ENCODE results near the gene PEBP1.

The PEBP1 gene

DNA sequence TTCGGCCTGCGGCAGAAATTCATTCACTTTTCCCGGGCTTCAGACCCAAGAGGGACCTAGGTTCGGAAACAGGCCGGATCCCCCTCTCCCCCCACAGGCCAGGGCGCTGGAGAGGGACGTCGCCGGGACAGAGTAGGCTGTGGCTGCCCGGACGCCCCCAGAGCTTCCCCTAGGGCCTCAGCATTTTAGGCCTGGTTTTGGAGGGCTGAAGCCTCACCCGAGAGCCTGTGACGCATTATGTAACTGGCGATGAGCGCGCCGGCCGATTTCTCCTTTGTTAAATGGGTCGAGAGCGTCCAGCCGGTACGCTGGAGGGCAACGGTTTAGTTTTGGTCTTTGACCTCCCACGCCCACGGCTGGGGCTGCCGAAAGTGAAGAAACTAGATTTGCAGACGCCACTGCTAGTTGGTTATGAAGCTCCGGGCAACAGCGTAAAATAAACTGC is 657 bp downstream of the PEBP1 start:
- DNase-seq, result peak; percentile 61

DNA sequence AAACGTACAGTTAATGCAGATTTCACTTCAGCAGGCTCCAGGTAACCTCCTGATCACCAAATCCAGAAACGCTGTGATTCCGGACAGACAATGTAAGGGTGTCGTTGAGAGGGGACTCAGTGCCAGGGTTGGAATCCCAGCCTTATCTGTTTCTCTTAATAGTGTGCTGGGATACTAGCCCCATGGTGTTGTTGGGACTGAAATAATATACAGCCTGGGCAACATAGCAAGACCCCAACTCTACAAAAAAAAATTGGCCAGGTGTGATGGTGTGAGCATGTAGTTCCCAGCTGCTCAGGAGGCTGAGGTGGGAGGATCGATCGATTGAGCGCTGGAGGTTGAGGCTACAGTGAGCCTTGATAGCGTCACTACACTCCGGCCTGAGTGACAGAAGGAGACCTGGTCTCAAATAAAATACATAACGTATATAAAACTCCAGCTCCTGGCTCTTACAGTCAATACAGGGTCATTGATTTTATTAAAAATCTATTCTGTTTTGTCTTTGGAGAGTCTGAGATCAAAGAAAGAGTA is 1.3 kb downstream of the PEBP1 start:
- DNase-seq, result no peak

DNA sequence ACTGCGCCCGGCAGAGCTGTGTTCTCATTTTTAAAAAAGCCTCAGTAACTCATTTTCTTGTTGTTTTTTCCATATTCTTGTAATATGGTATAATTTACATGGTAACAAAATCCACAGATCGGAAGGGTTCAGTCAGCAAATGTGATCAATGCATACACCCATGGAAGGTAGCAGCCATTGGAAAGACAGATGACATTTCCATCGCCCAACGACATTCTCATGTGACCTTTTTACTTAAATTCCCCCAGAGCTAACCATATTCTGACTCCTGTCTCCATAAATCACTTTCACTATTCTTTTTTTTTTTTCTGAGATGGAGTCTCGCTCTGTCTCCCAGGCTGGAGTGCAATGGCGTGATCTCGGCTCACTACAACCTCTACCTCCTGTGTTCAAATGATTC is 4.9 kb downstream of the PEBP1 start:
- DNase-seq, result no peak

DNA sequence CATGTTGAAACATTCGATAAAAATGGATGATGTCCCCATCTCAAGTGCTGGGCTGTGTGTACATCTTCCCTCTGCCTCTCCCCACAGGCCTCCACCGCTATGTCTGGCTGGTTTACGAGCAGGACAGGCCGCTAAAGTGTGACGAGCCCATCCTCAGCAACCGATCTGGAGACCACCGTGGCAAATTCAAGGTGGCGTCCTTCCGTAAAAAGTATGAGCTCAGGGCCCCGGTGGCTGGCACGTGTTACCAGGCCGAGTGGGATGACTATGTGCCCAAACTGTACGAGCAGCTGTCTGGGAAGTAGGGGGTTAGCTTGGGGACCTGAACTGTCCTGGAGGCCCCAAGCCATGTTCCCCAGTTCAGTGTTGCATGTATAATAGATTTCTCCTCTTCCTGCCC is 8.6 kb downstream of the PEBP1 start:
- DNase-seq, result no peak

DNA sequence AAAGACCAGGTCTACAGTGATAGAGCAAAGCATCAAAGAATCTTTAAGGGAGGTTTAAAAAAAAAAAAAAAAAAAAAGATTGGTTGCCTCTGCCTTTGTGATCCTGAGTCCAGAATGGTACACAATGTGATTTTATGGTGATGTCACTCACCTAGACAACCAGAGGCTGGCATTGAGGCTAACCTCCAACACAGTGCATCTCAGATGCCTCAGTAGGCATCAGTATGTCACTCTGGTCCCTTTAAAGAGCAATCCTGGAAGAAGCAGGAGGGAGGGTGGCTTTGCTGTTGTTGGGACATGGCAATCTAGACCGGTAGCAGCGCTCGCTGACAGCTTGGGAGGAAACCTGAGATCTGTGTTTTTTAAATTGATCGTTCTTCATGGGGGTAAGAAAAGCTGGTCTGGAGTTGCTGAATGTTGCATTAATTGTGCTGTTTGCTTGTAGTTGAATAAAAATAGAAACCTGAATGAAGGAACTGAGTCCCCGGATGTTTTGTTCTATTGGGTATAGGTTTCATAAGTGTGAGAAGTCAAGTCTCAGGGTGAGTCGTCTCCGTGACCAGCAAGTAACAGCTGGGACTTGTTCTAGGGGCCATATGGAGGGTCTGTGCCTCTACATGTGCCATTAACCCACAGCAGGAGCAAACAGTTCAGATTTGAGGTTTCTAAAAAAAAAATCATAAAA is 9.3 kb downstream of the PEBP1 start:
- no peak for DNase-seq

DNA sequence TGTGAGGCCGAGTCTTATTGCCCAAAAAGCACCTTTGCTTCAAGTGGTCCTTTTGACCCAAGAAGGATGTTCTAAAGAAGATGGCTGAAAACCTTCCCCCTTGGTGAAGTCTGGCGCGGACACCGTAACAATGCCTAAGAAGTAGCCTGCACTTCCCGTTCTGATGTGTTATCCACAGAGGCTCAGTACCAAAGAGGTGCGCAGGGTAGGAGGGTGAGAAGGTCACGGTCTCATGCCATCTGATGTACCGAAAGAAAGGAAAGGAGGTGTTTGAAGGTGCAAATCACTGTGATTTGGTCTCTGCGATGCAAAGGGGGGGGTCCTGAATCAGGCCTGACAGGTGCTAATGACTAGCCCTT is 9.9 kb downstream of the PEBP1 start:
- no peak for DNase-seq

DNA sequence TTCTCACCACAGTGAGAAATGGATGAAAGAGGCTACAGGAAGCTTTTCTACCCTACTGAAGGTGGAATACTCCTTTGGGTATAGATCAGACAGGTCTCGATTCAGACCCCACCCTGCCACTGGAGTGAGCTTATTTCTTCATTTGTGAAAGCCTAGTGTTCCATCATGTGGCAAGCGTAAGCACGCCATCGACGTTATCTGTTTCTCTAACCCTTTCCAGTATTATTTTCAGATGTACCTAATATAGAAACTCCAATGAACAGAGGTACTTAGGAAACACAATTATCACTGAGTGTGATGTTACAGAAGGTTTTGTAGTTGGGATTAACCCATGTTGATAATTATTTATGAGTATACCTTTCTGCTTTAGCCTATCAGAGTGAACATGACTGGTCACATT is 12.4 kb downstream of the PEBP1 start:
- no peak for DNase-seq

DNA sequence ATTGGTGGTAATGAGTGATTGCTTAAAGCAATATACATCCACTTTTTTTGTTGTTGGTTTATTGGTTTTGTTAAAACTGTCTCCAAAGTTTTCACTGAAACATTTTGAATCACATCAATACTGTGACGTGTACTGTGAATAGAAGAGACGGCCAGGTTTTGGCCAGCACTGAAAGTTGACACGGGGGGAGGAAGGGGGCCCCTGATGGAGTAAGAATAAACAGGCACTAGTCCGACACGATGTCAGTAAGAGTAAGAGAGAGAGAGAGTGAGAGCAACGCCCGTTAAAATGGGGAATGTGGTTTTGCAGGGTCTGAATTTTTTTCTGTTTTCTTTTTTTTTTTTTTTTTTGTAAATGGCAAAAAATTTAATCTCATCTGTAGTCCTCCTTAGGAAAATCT is 14.7 kb downstream of the PEBP1 start:
- DNase-seq, result no peak

DNA sequence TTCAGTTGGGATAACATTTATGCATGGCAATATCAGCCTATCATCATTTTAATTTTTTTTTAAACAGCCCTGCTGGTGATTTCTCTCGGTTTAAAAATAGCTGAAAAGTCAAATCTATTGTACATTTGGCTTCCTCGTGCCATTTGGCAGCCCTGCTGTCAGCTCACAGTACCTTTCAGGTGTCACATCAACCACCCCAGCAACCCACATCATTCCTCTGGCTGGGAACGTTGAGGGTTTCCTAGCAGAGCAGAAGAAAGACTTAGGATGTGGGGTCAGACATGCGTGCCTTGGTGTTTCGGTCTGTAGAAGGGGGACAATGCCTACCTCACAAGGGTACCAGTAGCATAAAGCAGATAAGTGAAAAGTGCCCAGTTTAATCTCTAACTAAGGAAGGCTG is 15.8 kb downstream of the PEBP1 start:
- no peak for DNase-seq

DNA sequence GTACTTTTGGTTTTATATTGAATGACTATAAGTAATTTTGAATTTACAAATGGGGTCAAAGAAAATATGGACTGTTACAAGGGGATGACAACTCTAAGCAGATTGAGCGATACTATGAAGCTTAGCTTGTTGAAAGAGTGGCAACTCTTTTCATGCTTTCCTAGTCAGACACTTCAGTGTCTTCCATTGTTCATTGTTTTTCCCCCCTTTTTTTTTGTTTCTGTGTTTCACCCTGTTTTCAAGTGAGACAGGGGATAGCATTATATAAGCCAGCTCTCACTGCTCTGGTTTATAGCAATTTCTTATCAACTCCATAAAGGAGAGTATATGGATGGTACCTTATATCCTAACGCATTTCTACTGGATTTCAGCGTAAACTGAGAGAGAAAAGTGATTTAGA is 24.6 kb downstream of the PEBP1 start:
- no peak for DNase-seq

DNA sequence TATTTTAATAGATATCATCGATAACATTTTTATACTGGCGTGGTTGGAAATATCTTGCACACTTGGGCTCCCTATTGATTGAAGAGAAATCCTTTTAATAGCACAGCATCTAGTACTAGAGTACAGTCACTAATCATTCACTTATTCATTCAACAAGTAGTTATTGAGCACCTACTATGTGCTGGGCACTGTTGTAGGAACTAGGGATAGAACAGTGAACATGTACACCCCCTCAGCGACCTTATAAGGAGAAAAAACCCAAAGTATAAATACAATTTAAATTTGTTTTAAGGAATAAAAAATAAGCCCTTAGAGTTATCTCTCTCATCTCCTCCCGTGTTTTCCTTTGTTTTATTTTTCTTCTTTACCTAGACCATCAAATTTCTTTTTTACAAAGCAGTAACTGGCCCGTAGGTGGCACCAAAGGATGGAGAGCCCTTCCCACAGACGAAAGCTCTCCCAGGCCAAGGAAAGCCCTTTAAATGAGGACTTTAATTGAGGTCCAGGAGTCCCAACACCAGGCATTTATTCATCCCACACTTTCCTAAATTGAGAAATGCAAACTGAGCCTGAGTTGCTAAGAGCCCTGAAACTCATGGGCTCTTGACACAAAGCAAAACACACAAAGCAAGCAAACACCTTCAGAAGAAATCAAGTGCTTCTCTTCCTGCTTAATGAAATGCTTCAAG is 29.0 kb downstream of the PEBP1 start:
- DNase-seq, result peak; percentile 18

DNA sequence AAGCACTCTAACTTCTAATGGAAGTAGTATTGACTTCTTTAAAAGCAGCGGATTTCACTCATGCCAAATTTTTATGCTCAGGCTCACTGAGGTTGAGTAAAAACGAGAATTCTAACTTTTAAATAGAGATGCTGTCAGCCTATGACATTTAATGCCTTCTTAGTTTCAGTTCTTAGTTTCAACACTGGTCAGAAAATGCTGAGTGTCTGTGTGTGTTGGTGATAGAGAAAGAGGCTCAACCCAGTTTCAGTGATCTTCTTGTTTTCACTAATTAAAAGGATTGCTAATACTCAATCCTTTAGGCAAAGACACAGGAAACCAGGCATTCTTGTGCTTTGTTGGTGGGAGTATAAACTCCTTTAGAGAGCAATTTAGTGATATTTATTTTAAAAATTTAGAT is 31.0 kb downstream of the PEBP1 start:
- DNase-seq, result no peak

DNA sequence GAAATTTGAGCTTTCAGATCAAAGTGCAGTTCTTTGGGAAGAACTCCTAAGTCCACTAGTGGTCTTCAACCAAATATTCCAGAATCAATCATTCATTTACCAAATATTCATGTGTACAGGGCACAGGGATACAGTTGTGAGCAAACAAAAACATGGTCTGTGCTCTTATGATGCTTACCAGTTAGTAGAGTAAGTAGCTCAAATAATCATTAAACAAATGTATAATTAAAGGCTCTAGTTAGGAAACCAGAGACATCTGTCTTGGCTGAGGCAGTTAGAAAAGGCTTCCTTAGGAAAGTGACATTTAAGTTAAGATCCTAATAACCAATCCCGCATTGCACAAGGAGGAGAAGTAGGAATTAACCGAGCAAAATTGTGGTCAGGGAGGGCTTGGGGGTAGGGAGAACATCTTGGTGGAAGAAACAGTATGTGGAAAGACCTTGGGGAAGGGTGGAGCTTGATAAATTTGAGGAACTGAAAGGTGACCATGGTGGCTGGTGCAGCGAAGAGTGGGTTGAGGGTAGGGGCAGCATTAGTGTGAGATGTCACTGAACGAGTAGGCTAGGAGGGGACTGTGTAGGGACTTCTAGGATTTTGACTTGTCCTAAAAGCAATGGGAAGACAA is 40.0 kb downstream of the PEBP1 start:
- DNase-seq, result no peak

DNA sequence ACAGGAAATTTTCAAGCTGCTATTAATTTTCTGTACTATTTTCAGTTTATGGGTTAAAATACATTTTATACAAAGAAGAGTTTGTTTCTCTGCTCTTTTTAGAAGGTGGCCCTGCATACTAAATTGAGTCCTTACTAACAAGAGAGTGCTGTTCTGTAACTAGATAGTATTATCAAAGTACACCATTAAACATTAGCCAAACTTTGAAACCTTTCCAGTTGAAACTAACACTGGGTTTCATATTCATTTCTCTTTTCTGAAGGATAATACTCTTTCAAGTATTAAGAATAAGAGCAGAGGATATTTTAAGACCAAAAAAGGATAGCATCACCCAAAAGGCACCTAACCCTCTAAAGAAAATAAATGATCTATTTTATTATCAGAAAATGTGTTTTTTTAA is 47.2 kb downstream of the PEBP1 start:
- no peak for DNase-seq

DNA sequence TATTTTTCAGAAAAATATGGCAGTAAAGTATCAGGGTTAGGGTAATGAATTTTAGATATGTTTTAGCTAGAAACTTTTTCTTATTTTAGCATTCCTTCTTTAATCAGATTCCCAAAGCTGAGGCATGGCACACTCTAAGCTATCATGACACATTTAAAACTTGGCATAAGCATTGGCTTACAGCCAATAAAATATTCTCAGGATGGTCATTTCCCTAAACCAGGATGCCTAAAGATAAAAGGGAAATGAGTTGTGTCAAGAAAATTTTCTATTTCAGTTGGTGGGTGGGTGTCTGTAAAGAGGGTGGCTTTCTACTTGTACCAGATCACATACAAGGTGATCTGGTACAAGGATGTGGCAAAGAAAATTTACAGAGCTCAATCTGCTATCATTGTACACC is 47.8 kb downstream of the PEBP1 start:
- no peak for DNase-seq

DNA sequence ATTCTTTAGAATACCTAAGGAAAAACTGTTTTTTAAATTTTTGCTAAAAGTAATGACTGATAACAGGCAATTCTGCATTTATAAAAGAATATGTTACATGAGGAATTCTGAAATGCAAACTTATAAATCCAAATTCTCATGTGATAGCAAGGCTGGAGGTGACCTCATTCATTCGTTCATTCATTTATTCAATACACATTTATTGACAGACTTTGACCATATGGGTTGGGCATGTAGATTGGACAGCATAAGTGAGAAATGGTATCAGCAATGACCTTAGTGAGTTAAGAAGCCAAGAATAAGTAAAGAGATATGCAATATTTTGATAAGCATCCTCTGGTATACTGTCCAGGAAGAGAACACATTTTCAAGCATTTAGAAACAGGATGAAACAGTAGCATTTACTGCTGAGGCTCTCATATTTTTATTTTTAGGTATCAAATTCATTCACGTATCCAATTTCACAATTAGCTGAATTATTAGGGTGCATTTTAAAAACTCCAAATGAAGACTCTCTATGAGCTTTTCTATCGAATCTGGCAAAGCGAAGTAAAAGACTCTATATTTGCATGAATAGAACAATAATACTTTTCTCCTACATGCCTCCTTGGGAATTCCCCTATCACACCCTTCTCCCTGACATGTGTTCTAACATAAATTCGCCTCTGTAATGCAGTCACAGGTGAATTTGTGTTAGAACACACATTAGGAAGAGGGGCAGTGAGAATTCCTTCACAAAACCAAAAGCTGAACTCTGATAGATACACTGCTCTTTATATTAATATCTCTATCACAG is 49.9 kb downstream of the PEBP1 start:
- DNase-seq, result no peak

DNA sequence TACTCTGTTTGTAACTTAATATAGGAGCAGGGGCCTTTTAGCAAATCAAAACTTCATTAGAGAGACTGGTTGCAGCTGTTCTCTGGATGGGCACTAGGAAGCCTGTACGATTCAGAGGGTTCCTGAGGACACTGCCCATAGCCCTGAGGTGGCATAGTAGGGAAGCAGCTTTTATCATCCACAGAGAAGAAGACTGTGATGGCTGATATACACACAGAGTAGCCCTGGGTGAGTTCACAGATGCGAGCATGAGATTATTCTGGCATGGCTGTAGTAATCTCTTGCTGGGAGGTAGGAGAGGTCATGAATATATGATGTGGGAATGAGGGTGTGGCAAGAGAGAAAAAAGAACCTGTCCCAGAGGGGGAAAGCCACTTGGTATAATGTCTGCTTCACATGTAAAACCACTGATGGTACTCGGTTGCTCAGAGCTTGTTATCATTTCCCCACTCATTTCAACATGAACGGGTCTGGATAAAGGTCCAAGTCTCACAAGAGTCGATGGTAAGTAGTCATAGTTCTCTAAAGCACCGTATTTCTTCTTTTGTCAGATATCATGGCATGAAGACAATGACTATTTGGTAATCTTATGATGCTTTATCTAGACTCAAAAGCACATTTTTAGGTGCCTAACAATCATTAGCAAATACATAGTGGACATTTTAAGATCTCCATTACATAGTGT is 52.0 kb downstream of the PEBP1 start:
- no peak for DNase-seq

DNA sequence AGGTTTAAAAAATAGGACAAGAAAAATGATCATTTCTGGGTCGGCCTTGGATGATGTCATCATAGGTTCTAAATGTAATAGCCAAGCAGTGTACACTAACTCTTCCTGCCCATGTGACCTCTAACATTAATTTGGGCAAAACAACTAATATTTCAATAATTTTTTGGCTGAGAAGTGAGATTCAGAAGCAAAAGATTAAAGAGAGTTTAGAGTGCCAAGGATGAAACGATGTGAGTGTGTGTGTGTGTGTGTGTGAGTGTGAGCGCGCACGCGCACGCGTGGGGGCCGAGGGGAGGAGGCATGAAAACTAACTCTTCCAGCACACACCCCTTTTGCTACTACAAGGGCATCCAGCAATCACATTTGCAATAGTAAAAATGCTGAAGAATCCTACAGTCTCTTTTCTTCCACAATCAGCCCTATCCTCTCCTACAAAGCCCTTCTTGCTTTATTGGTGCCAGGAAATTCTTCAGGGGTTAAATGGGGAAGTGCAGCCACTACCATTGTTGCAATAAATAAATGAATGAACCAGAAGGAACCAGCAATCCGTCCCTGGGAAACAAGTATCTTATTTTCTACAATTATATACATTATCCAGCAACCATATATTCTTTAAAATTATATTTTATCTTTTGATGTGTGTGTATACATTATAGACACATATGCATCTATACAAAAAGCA is 52.9 kb downstream of the PEBP1 start:
- no peak for DNase-seq

DNA sequence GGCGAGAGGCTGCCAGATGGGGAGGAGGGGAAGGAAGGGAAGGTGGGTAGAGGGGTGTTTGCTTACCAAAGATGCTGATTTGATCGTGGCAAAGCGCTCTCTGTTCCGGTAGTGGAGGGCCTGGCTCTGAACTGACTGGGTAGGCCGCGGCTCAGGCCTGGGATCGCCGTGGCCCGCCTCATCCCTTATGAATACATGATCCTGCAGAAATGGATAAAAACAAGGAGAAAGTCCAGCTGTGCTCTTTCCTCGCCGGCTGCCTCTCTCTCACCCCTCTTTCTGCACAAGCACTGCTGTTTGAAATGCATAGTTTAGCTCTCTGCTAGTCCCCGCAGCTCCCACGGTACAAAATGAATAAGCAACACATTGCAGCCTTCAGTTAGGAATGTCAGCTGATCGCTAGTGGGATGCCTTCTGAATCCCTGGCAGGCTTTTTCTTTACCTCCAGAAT is 53.8 kb downstream of the PEBP1 start:
- no peak for DNase-seq

DNA sequence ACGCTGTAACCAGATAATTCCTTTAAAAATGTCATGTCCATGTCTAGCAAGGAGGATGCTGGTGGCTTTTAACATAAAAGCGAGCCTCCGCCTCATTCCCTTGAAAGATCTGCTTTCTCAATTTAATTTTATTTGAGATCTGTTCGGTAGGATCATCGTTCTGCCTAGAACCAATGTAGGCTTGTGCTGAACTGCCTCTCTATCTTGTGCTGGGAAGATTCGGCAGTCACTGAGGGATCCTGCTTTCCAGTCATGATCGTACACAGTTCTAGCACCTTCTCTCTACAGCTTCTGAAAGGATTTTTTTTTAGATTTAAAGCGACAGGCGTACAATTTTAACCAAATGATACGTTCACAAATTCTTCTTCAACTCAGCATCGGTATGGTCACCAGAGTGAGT is 54.3 kb downstream of the PEBP1 start:
- no peak for DNase-seq

DNA sequence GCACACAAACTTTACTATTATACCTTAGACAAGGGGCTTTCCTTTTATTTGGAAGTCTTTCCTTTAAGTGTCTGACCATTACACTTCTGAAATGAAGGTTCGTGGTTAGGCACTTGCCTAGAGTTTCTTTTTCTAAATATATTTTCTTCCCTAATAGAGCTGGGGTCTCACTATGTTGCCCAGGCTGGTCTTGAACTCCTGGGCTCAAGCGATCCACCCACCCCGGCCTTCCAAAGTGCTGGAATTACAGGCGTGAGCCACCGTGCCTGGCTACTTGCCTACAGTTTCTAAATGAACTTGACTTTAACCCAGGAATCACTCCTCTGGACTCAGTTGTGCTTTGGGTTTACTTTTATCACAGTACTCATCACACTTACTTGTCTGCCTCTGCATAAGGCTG is 57.6 kb downstream of the PEBP1 start:
- no peak for DNase-seq

DNA sequence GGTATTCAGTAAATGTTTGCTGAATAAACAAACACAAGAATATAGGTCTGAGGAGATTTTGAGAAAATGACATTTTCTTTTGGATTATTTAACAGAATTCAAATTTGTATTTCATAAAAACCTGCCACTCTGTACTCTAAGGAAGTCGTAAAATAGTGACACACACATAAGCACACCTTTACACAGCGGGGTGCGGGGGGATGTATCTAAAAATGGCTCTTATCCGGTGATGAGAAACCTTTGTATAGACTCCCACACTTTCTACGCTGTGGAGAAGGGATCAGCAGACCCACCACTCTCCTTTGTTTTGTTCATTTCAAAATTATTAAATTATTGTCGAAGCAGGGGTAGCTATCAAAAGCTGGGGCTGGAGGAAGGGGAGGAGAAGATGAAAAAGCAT is 58.0 kb downstream of the PEBP1 start:
- no peak for DNase-seq

Measured in activated CD4-positive, alpha-beta T cell treated with anti-CD3 and anti-CD28 coated beads for 48 hours (primary cell).